ENCODE results near the gene OR2AG1. TPM values are rescaled to one million over a fixed set of nuclear protein-coding genes. Genes with fewer than 3 reads are reported as not detected.

OR2AG1 gene
- total RNA-seq, 1 donor from 2014 or later, result not detected

GRCh38 chr11:6812390-6813005, 29.7 kb downstream of the OR2AG1 start:
- Histone ChIP-seq H3K79me2 (ENCODE audit: insufficient read depth, low read length) (no peaks in the 10 kb centered on the region), H3K36me3 (ENCODE audit: insufficient read depth, low read length) (no peaks in the 10 kb centered on the region), H3K9ac (ENCODE audit: low read length) (no peak overlapping the region), H3K4me3 (ENCODE audit: insufficient read depth, low read depth, low read length) (no peak overlapping the region), H3K27me3 (ENCODE audit: insufficient read depth, low read length) (no peaks in the 10 kb centered on the region), H3K27ac (ENCODE audit: low read depth, low read length) (no peak overlapping the region), H3K4me2 (ENCODE audit: low read length) (no peak overlapping the region), H4K20me1 (ENCODE audit: insufficient read depth, low read length) (no peaks in the 10 kb centered on the region), H3K9me3 (ENCODE audit: insufficient read depth, low read depth, low read length) (no peaks in the 10 kb centered on the region), H3K4me1 (ENCODE audit: insufficient read depth, low read length) (no peaks in the 10 kb centered on the region), H2AFZ (ENCODE audit: low read depth, low read length) (no peak overlapping the region)
- peaks cover 4% of the 10 kb centered on the region for H3K9me3 Mint-ChIP-seq (ENCODE audit: unreplicated experiment)
- no peak overlapping the region for H3K27ac Mint-ChIP-seq (ENCODE audit: unreplicated experiment)
- TF ChIP-seq EZH2 (IDR thresholded peaks at IDR 0.05; ENCODE audit: insufficient read depth, low read length) (no peak), CTCF (IDR thresholded peaks at IDR 0.05; ENCODE audit: insufficient read depth, low read depth, low read length) (peak; percentile 89)
- no peaks in the 10 kb centered on the region for H3K27me3 Mint-ChIP-seq (ENCODE audit: low read depth, unreplicated experiment)
- H3K36me3 Mint-ChIP-seq (ENCODE audit: low read depth, unreplicated experiment), result no peaks in the 10 kb centered on the region
- no peaks in the 10 kb centered on the region for H3K4me1 Mint-ChIP-seq (ENCODE audit: low read depth, unreplicated experiment)
- no peak overlapping the region for H3K4me3 Mint-ChIP-seq (ENCODE audit: unreplicated experiment)
- DNase-seq (ENCODE audit: low read depth) (peak; percentile 7), FAIRE-seq (peak; percentile 26)

GRCh38 chr11:6813656-6814055, 30.8 kb downstream of the OR2AG1 start:
- Mint-ChIP-seq H3K27ac (ENCODE audit: unreplicated experiment) (no peak overlapping the region), H3K36me3 (ENCODE audit: low read depth, unreplicated experiment) (no peaks in the 10 kb centered on the region), H3K4me1 (ENCODE audit: low read depth, unreplicated experiment) (no peaks in the 10 kb centered on the region), H3K9me3 (ENCODE audit: unreplicated experiment) (peaks cover 4% of the 10 kb centered on the region), H3K27me3 (ENCODE audit: low read depth, unreplicated experiment) (no peaks in the 10 kb centered on the region), H3K4me3 (ENCODE audit: unreplicated experiment) (no peak overlapping the region)
- Histone ChIP-seq H3K9ac (ENCODE audit: low read length) (no peak overlapping the region), H4K20me1 (ENCODE audit: insufficient read depth, low read length) (no peaks in the 10 kb centered on the region), H3K4me1 (ENCODE audit: insufficient read depth, low read length) (no peaks in the 10 kb centered on the region), H3K27me3 (ENCODE audit: insufficient read depth, low read length) (no peaks in the 10 kb centered on the region), H3K4me3 (ENCODE audit: insufficient read depth, low read depth, low read length) (no peak overlapping the region), H3K27ac (ENCODE audit: low read depth, low read length) (no peak overlapping the region), H3K4me2 (ENCODE audit: low read length) (no peak overlapping the region), H3K36me3 (ENCODE audit: insufficient read depth, low read length) (no peaks in the 10 kb centered on the region), H2AFZ (ENCODE audit: low read depth, low read length) (no peak overlapping the region), H3K79me2 (ENCODE audit: insufficient read depth, low read length) (no peaks in the 10 kb centered on the region), H3K9me3 (ENCODE audit: insufficient read depth, low read depth, low read length) (no peaks in the 10 kb centered on the region)
- FAIRE-seq (no peak), DNase-seq (ENCODE audit: low read depth) (no peak)
- TF ChIP-seq CTCF (IDR thresholded peaks at IDR 0.05; ENCODE audit: insufficient read depth, low read depth, low read length) (no peak), EZH2 (IDR thresholded peaks at IDR 0.05; ENCODE audit: insufficient read depth, low read length) (no peak)

- Histone ChIP-seq H2AFZ (ENCODE audit: low read depth, low read length) (no peak overlapping the region), H3K79me2 (ENCODE audit: insufficient read depth, low read length) (no peaks in the 10 kb centered on the region), H3K36me3 (ENCODE audit: insufficient read depth, low read length) (no peaks in the 10 kb centered on the region), H3K4me1 (ENCODE audit: insufficient read depth, low read length) (no peaks in the 10 kb centered on the region), H3K27me3 (ENCODE audit: insufficient read depth, low read length) (no peaks in the 10 kb centered on the region), H3K4me2 (ENCODE audit: low read length) (no peak overlapping the region), H3K4me3 (ENCODE audit: insufficient read depth, low read depth, low read length) (no peak overlapping the region), H4K20me1 (ENCODE audit: insufficient read depth, low read length) (no peaks in the 10 kb centered on the region), H3K27ac (ENCODE audit: low read depth, low read length) (no peak overlapping the region), H3K9ac (ENCODE audit: low read length) (no peak overlapping the region), H3K9me3 (ENCODE audit: insufficient read depth, low read depth, low read length) (no peaks in the 10 kb centered on the region)
- Mint-ChIP-seq H3K4me1 (ENCODE audit: low read depth, unreplicated experiment) (no peaks in the 10 kb centered on the region), H3K27me3 (ENCODE audit: low read depth, unreplicated experiment) (no peaks in the 10 kb centered on the region), H3K4me3 (ENCODE audit: unreplicated experiment) (no peak overlapping the region), H3K27ac (ENCODE audit: unreplicated experiment) (no peak overlapping the region), H3K36me3 (ENCODE audit: low read depth, unreplicated experiment) (no peaks in the 10 kb centered on the region), H3K9me3 (ENCODE audit: unreplicated experiment) (peaks cover 4% of the 10 kb centered on the region)
- FAIRE-seq, result no peak
- TF ChIP-seq CTCF (IDR thresholded peaks at IDR 0.05; ENCODE audit: insufficient read depth, low read depth, low read length) (no peak), EZH2 (IDR thresholded peaks at IDR 0.05; ENCODE audit: insufficient read depth, low read length) (no peak)
- no peak for DNase-seq (ENCODE audit: low read depth)
Measured at GRCh38 chr11:6817694-6818093, 34.9 kb downstream of the OR2AG1 start.

All from astrocyte (in vitro differentiated cells and primary cell).